ENCODE data around the gene GPR17. TPM values are rescaled to one million over a fixed set of nuclear protein-coding genes. Genes with fewer than 3 reads are reported as not detected.

The GPR17 gene
- total RNA-seq, 4 donors from 2014 or later: not detected

DNA sequence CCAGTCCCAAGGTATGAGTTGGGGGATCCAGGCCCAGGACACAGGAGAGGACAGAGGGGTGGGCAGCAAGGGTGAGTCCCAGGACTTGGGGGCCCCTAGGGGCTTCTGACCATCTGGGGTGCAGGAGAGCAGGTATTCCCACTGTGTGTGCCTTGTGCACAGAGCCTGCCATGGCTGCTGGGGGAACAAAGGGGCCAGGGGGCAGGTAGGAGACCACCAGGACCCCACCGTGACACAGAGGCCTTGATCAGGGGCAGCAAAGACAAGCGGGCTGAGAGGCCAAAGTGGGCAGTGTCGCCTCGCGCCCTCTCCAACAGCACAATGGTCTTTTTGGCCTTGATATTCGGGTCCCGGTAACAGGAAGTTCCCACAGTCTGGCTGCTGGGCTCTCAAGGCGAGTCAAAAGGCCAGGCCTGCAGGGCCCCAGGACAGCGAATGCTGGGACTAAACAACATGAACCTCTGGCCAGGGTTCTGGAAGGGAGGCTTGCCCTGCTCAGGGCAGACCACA, 12.3 kb upstream of the GPR17 start:
- no peaks in the 10 kb centered on the region for H3K9me3 ChIP-seq
- intact Hi-C loops (cut with DNase I): no loop called here
- WGBS, 2 donors: 70 to 87% methylated on average over 3 to 4 of the region's 9 CpGs
- H3K27ac ChIP-seq: no peak overlapping the region
- no peak for DNase-seq
- TF ChIP-seq POLR2A (IDR thresholded peaks at IDR 0.05): no peak
- TF ChIP-seq, protein P1, sequence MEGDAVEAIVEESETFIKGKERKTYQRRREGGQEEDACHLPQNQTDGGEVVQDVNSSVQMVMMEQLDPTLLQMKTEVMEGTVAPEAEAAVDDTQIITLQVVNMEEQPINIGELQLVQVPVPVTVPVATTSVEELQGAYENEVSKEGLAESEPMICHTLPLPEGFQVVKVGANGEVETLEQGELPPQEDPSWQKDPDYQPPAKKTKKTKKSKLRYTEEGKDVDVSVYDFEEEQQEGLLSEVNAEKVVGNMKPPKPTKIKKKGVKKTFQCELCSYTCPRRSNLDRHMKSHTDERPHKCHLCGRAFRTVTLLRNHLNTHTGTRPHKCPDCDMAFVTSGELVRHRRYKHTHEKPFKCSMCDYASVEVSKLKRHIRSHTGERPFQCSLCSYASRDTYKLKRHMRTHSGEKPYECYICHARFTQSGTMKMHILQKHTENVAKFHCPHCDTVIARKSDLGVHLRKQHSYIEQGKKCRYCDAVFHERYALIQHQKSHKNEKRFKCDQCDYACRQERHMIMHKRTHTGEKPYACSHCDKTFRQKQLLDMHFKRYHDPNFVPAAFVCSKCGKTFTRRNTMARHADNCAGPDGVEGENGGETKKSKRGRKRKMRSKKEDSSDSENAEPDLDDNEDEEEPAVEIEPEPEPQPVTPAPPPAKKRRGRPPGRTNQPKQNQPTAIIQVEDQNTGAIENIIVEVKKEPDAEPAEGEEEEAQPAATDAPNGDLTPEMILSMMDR (IDR thresholded peaks at IDR 0.05): no peak
- no peaks in the 10 kb centered on the region for H3K36me3 ChIP-seq
- peaks cover 5 to 31% of the 10 kb centered on the region in 2 donors for H3K4me1 ChIP-seq
- H3K4me3 ChIP-seq (replicated peaks in 1 of 3): no peak overlapping the region
- H3K27me3 ChIP-seq: no peaks in the 10 kb centered on the region

- 38 to 65% methylated on average over 2 to 10 of the region's 16 CpGs for WGBS, 2 donors
- Histone ChIP-seq H3K4me1 (peaks cover 5 to 32% of the 10 kb centered on the region in 2 donors), H3K27ac (no peak overlapping the region), H3K27me3 (no peaks in the 10 kb centered on the region), H3K4me3 (replicated peaks in 1 of 3) (no peak overlapping the region), H3K9me3 (no peaks in the 10 kb centered on the region), H3K36me3 (no peaks in the 10 kb centered on the region)
- TF ChIP-seq, protein P1 (IDR thresholded peaks at IDR 0.05): no peak
- TF ChIP-seq POLR2A (IDR thresholded peaks at IDR 0.05): no peak
- intact Hi-C loops (cut with DNase I): no loop called here
- DNase-seq: peak in 1 of 2 donors; percentile 40
These were observed 11.8 kb upstream of the GPR17 start for GRCh38 chr2:127634066-127634617.

DNA sequence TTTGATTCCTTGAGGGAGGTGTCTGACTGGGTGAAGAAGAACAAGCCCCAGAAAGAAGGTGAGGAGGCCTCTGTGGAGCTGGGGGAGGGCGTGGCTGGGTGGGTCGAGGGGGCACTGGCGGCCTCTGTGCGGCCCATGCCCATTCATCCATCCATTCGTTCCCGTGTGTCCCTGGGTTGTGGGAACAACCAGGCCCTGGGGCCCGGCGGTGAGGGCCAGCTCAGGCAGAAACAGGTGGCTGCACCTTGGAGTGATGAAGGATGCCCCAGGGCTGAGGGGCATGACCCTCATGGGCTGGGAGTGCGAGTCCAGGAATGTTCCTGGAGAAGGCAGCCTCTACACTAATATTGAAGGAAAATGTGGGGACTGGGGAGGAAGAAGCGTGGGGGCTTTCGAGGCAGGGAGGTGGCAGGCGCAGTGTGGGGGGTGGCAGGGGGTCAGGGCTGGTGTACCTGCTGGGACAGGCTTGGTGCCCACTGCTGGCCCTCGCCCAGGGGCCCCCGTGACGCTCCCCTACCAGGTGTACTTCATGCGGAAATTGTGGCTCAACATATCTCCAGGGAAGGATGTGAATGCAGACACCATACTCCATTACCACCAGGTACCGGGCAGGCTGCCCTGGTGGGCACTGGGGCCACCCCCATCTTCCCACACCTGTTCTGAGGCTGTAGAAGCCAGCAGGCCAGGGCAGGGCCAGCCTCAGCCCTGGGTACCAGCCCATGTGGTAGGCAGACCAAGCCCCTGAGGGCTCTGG, 11.2 kb upstream of the GPR17 start:
- TF ChIP-seq POLR2A (IDR thresholded peaks at IDR 0.05): no peak
- TF ChIP-seq, protein P1 (IDR thresholded peaks at IDR 0.05): no peak
- H3K27ac ChIP-seq: no peak overlapping the region
- 74 to 80% methylated on average over 17 of the region's 17 CpGs for WGBS, 2 donors
- intact Hi-C loops (cut with DNase I): no loop called here
- H3K9me3 ChIP-seq: no peaks in the 10 kb centered on the region
- H3K4me3 ChIP-seq (replicated peaks in 1 of 3): no peak overlapping the region
- H3K27me3 ChIP-seq: no peaks in the 10 kb centered on the region
- H3K36me3 ChIP-seq: no peaks in the 10 kb centered on the region
- peaks cover 5 to 32% of the 10 kb centered on the region in 2 donors for H3K4me1 ChIP-seq
- no peak for DNase-seq

DNA sequence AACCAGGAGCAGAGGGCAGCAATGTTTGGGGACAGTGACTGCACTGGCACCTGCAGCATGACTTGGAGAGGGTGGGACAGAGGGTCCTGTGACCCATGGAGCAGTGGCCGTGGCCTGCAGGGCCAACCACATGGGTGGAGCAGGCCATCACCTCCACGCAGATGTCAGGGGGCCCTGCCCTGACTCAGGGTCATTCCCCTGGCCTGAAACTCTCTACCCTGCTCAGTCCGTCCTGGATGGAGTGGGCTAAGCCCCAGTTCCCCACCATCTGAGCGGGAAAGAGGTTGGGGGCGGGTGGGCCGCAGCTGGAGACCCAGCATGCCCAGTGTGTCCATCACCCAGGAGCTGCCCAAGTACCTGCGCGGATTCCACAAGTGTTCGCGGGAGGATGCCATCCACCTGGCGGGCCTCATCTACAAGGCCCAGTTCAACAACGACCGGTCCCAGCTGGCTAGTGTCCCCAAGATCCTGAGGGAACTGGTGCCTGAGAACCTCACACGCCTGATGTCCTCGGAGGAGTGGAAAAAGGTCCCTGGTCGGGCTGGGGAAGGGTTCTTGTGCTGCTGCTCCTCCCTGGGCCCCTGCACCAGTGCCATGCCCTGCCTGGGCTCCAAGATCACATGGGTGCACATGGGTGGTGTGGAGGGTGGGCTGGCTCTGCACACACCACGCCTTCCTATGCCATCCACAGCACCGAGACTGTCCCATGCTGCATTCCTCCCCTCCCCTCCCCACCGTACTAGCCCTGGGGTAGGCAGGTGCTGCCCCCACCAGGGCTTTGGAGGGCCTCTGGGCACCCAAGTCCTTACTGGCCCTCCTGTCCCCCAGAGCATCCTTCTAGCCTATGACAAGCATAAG, 10.3 kb upstream of the GPR17 start:
- H3K27me3 ChIP-seq: no peaks in the 10 kb centered on the region
- H3K4me1 ChIP-seq: peaks cover 5 to 32% of the 10 kb centered on the region in 2 donors
- no peaks in the 10 kb centered on the region for H3K9me3 ChIP-seq
- H3K4me3 ChIP-seq (replicated peaks in 1 of 3): no peak overlapping the region
- no peaks in the 10 kb centered on the region for H3K36me3 ChIP-seq
- no peak for TF ChIP-seq POLR2A (IDR thresholded peaks at IDR 0.05)
- TF ChIP-seq, protein P1 (IDR thresholded peaks at IDR 0.05): no peak
- WGBS, 2 donors: 81 to 95% methylated on average over 4 of the region's 19 CpGs
- DNase-seq: no peak
- intact Hi-C loops (cut with DNase I): no loop called here
- no peak overlapping the region for H3K27ac ChIP-seq

Measured in thyroid gland (tissue), 4 donors.